Heart left ventricle (tissue), 16 donors: ENCODE measurements around the gene NUDT3. TPM values are rescaled to one million over a fixed set of nuclear protein-coding genes. Genes with fewer than 3 reads are reported as not detected.

ENCODE experiments used
- ATAC-seq, 4 donors: fragments of 200-7000 bp; cut with Tn5 transposase; one replicate each; pipeline ENCODE4 v1.9.1; 2020 to 2022; ENCODE audit warnings: moderate library complexity in 4 of 4, mild to moderate bottlenecking in 3 of 4, moderate number of reproducible peaks in 1 of 4
- DNase-seq, 5 donors: peaks; one replicate each; pipeline ENCODE4 v3.0.0-alpha.2; 2020
- H3K27ac ChIP-seq, 12 donors: fragments of 200-600 bp; sonication (generic) in 4 of 12; one replicate each; pipeline versions ENCODE4 v1.5.0 to v1.8.0; 2016 to 2022; ENCODE audit warnings: mild to moderate bottlenecking in 2 of 12
- H3K27me3 ChIP-seq, 9 donors: fragments of 200-600 bp; sonication (generic) in 2 of 9; one replicate each; pipeline versions ENCODE4 v1.5.1 to v1.8.0; 2016 to 2022; ENCODE audit warnings: mild to moderate bottlenecking in 3 of 9
- H3K36me3 ChIP-seq, 9 donors: fragments of 200-600 bp; sonication (generic) in 2 of 9; one replicate each; pipeline versions ENCODE4 v1.5.0 to v1.8.0; 2018 to 2022; ENCODE audit warnings: mild to moderate bottlenecking in 2 of 9
- H3K4me1 ChIP-seq, 12 donors: fragments of 200-600 bp; sonication (generic) in 4 of 12; one replicate each; pipeline versions ENCODE4 v1.5.0 to v1.8.0; 2016 to 2022; ENCODE audit warnings: mild to moderate bottlenecking in 3 of 12
- H3K4me3 ChIP-seq, 12 donors: fragments of 200-600 bp; sonication (generic) in 4 of 12; one replicate each; pipeline versions ENCODE4 v1.5.0 to v1.8.0; 2017 to 2022; ENCODE audit warnings: mild to moderate bottlenecking in 9 of 12, moderate library complexity in 4 of 12
- H3K9me3 ChIP-seq, 12 donors: fragments of 200-600 bp; sonication (generic) in 4 of 12; one replicate each; pipeline versions ENCODE4 v1.5.0 to v1.8.0; 2016 to 2022; ENCODE audit warnings: mild to moderate bottlenecking in 1 of 12
- POLR2A ChIP-seq, 2 donors: fragments of 450-650 bp; IDR thresholded peaks; one replicate each; pipeline ENCODE4 v1.6.1; 2017; ENCODE audit warnings: antibody characterized with exemption in 2 of 2, mild to moderate bottlenecking in 2 of 2, moderate library complexity in 2 of 2
- WGBS, 4 donors: extraction: QIAGEN DNeasy Blood & Tissue Kit in 2 of 4; methylation state at CpG; one replicate each; pipeline versions ENCODE4 v1.1.5 to v1.1.7; 2013 to 2018; 5-methylcytosine and 5-hydroxymethylcytosine counted together
- intact Hi-C, 10 donors: fragments of 100-400 bp; cut with DNase I; formaldehyde crosslinking; loops; one replicate each; pipeline versions ENCODE4 v1.11.1 to v1.14.2; 2022
- polyA plus RNA-seq, 2 donors: library from polyadenylated mRNA; stranded (reverse); fragments of 200-250 nt; gene quantifications; one replicate each; pipeline ENCODE4 v1.2.3, GENCODE V29; 2013
- total RNA-seq, 9 donors: library from RNA; depleted of rRNA in 2 of 9; stranded (reverse); fragments of >200 nt in 2 of 9; fragmentation: NEBNext Ultra II Directional in 3 of 9; extraction: Animal tissue kit (Norgen Biotek cat#: 25700) in 3 of 9; gene quantifications; one replicate each; pipeline versions ENCODE4 v1.1.0 to v1.2.4, GENCODE V29; 2016 to 2023
- TF ChIP-seq, protein P1 (sequence below), 12 donors: fragments of 200-600 bp; sonication (generic) in 4 of 12; IDR thresholded peaks; one replicate each; pipeline versions ENCODE4 v1.5.0 to v1.8.0; 2018 to 2022; ENCODE audit warnings: antibody characterized with exemption in 12 of 12, mild to moderate bottlenecking in 5 of 12
- donor health status: ischemic (EF 13 %, LVEDD 7.1; RV severe dilation, severe dysfunction).
- donor health status: healthy with polysubstance abuse.
- donor health status: DM: no; HTN: yes; CAD: no.
- donor health status: DM: no; HTN: no; CAD: no.
- donor health status: ischemic (EF 25% LVEDD 6.9; RV normal size, moderate dysfunction).
- donor health status: ischemic (EF 25% LVEDD 5.7; RV mildly dilated, moderate dysfunction).
- donor health status: healthy.
- donor health status: DM: yes; HTN: yes; CAD: no.
- donor health status: ischemic (EF 35%, LVEDD 5.7; RV mildly dilated, moderate dysfunction).
- donor health status: nonischemic (EF 11% LVEDD 7.7; RV severe dilation, severe dysfunction).
- donor health status: DM: yes; HTN: yes; CAD: no.
- donor health status: PGD.
- donor health status: ischemic (EF 29% LVEDD 5.4; RV normal size, mild dysfunction).
- donor health status: nonischemic (EF 23%, LVEDD 6.1; RV moderate dilation, normal function).

The NUDT3 gene
- total and polyA plus RNA-seq, 11 donors: 15.9 to 68.4 (median 54.5) TPM

DNA sequence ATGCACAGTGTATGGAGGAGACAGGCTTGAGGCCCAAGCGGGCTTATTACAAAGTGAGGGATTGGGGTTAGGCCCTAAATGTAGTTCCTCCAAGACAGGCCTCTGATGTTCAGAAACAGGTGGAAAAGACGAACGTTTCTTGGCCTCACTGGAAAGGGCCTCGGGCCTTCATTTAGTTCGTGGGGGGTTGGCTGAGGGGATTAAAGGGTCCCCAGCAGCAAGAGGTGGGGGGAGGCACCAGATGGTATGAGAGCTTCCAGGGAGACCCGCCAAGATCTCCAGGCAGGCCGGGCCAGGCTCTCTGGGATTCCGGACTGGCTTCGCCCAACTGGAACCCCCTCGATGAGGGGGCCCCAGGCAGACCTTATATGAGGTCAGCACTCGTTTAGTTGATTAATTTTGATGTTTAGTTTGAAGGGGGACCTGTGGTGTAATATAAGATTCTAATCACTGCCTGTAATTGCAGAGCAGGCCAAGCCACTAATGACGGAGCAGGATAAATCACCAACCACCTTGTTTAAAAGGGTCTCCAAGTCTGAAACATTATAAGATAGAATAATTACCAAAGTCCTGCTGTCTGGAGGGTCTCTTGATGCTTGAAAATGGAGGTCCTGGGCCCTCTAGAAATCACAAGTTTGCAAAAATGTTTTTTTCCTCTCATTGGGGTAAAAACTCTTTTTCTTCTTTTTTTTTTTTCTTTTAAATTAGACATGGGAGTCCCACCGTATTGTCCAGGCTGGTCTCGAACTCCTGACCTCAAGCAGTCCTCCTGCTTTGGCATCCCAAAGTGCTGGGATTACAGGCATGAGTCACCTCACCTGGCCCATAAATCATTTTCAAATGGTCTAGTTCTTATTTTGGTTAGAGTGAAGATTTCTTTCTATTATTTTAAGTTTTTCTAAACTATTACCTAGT, 153.6 kb downstream of the NUDT3 start:
- TF ChIP-seq, protein P1, sequence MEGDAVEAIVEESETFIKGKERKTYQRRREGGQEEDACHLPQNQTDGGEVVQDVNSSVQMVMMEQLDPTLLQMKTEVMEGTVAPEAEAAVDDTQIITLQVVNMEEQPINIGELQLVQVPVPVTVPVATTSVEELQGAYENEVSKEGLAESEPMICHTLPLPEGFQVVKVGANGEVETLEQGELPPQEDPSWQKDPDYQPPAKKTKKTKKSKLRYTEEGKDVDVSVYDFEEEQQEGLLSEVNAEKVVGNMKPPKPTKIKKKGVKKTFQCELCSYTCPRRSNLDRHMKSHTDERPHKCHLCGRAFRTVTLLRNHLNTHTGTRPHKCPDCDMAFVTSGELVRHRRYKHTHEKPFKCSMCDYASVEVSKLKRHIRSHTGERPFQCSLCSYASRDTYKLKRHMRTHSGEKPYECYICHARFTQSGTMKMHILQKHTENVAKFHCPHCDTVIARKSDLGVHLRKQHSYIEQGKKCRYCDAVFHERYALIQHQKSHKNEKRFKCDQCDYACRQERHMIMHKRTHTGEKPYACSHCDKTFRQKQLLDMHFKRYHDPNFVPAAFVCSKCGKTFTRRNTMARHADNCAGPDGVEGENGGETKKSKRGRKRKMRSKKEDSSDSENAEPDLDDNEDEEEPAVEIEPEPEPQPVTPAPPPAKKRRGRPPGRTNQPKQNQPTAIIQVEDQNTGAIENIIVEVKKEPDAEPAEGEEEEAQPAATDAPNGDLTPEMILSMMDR (IDR thresholded peaks at IDR 0.05): no peak
- TF ChIP-seq POLR2A (IDR thresholded peaks at IDR 0.05): no peak
- intact Hi-C loops: loop anchor here in 1 of 10 donors (5.0 kb wide), 1 partner anchor 42 kb away; no protein-coding TSS in a partner anchor
- Histone ChIP-seq H3K4me3 (peak overlapping the region in 10 of 12 donors; percentile 60 to 86 (median 65)), H3K27me3 (no peaks in the 10 kb centered on the region), H3K9me3 (no peaks in the 10 kb centered on the region), H3K36me3 (peaks cover 0 to 33% (median 2%) of the 10 kb centered on the region in 9 donors), H3K27ac (peak overlapping the region in 1 of 12 donors; percentile 87), H3K4me1 (peaks cover 0 to 37% (median 13%) of the 10 kb centered on the region in 12 donors)
- ATAC-seq (no peak), DNase-seq (no peak)
- 88 to 93% (median 92%) methylated on average over 12 to 14 of the region's 14 CpGs for WGBS, 4 donors

- ATAC-seq (no peak), DNase-seq (peak in 2 of 5 donors; percentile 38 to 69)
- Histone ChIP-seq H3K36me3 (peaks cover 0 to 25% (median 2%) of the 10 kb centered on the region in 9 donors), H3K4me3 (peak overlapping the region; percentile 60 to 86 (median 65)), H3K27ac (peak overlapping the region in 7 of 12 donors; percentile 14 to 87 (median 61)), H3K4me1 (peaks cover 0 to 28% (median 12%) of the 10 kb centered on the region in 12 donors), H3K27me3 (no peaks in the 10 kb centered on the region), H3K9me3 (no peaks in the 10 kb centered on the region)
- 8 to 17% (median 14%) methylated on average over 26 to 64 of the region's 64 CpGs for WGBS, 4 donors
- TF ChIP-seq POLR2A (IDR thresholded peaks at IDR 0.05): no peak
- TF ChIP-seq, protein P1 (IDR thresholded peaks at IDR 0.05): peak in 7 of 12 donors; percentile 4 to 35 (median 19)
- intact Hi-C loops: loop anchor here in 1 of 10 donors (5.0 kb wide), 1 partner anchor 41 kb away; no protein-coding TSS in a partner anchor
These were observed 154.5 kb downstream of the NUDT3 start for GRCh38 chr6:34237722-34238584.

- H3K27ac ChIP-seq: peak overlapping the region in 10 of 12 donors; percentile 81 to 94 (median 86)
- no peaks in the 10 kb centered on the region for H3K27me3 ChIP-seq
- peaks cover 0 to 25% (median 12%) of the 10 kb centered on the region in 12 donors for H3K4me1 ChIP-seq
- H3K4me3 ChIP-seq: peak overlapping the region; percentile 62 to 86 (median 77)
- intact Hi-C loops: loop anchor here in 1 of 10 donors (5.0 kb wide), 1 partner anchor 40 kb away; no protein-coding TSS in a partner anchor
- DNase-seq (peak in 2 of 5 donors; percentile 24 to 51), ATAC-seq (peak in 2 of 4 donors; percentile 6 to 16)
- 0 to 1% (median 0%) methylated on average over 5 to 78 of the region's 78 CpGs; no CpG with 5 or more reads in 1 of the 4 donors for WGBS, 4 donors
- no peaks in the 10 kb centered on the region for H3K9me3 ChIP-seq
- TF ChIP-seq, protein P1 (IDR thresholded peaks at IDR 0.05): no peak
- TF ChIP-seq POLR2A (IDR thresholded peaks at IDR 0.05): no peak
- H3K36me3 ChIP-seq: peaks cover 0 to 19% (median 2%) of the 10 kb centered on the region in 9 donors
These were observed 155.2 kb downstream of the NUDT3 start for GRCh38 chr6:34237316-34237721.
